HEK293T (cell line): ENCODE results near the gene SLC7A10.

Source experiments
- BHLHE40 ChIP-seq: fragments of 450-650 bp; IDR thresholded peaks from 2 replicates; pipeline ENCODE4 v1.6.1; 2016; ENCODE audit warnings: mild to moderate bottlenecking, moderate library complexity, borderline replicate concordance
- CTBP1 ChIP-seq: fragments of 450-650 bp; IDR thresholded peaks from 2 replicates; pipeline ENCODE4 v1.6.1; 2016; ENCODE audit warnings: borderline replicate concordance
- ELF4 ChIP-seq: fragments of 450-650 bp; IDR thresholded peaks from 2 replicates; pipeline ENCODE4 v1.6.1; 2017; ENCODE audit warnings: antibody characterized with exemption
- FOXA1 ChIP-seq: fragments of 450-650 bp; IDR thresholded peaks from 2 replicates; pipeline ENCODE4 v1.6.1; 2016; ENCODE audit warnings: mild to moderate bottlenecking
- FOXM1 ChIP-seq: fragments of 450-650 bp; IDR thresholded peaks from 2 replicates; pipeline ENCODE4 v1.6.1; 2017; ENCODE audit warnings: mild to moderate bottlenecking, borderline replicate concordance
- HDGF ChIP-seq: fragments of 450-650 bp; IDR thresholded peaks from 2 replicates; pipeline ENCODE4 v1.6.1; 2017; ENCODE audit warnings: antibody characterized with exemption, borderline replicate concordance
- L3MBTL2 ChIP-seq: fragments of 450-650 bp; conservative IDR thresholded peaks from 2 replicates; pipeline ENCODE4 v1.6.1; 2016; ENCODE audit warnings: mild to moderate bottlenecking
- LEF1 ChIP-seq: fragments of 450-650 bp; IDR thresholded peaks from 2 replicates; pipeline ENCODE4 v1.6.1; 2017; ENCODE audit warnings: mild to moderate bottlenecking, borderline replicate concordance
- NFRKB ChIP-seq: fragments of 450-650 bp; IDR thresholded peaks from 2 replicates; pipeline ENCODE4 v1.6.1; 2016; ENCODE audit warnings: mild to moderate bottlenecking, moderate library complexity
- SP1 ChIP-seq: fragments of 450-650 bp; IDR thresholded peaks from 2 replicates; pipeline ENCODE4 v1.6.1; 2017
- SUZ12 ChIP-seq: fragments of 450-650 bp; IDR thresholded peaks from 2 replicates; pipeline ENCODE4 v1.6.1; 2016; ENCODE audit warnings: mild to moderate bottlenecking
- TARDBP ChIP-seq: fragments of 450-650 bp; IDR thresholded peaks from 2 replicates; pipeline ENCODE4 v1.6.1; 2016
- ZNF384 ChIP-seq: fragments of 450-650 bp; IDR thresholded peaks from 2 replicates; pipeline ENCODE4 v1.6.1; 2016
- TF ChIP-seq, protein P1 (sequence below): fragments of 450-650 bp; IDR thresholded peaks from 2 replicates; pipeline ENCODE4 v1.6.1; 2016

DNA sequence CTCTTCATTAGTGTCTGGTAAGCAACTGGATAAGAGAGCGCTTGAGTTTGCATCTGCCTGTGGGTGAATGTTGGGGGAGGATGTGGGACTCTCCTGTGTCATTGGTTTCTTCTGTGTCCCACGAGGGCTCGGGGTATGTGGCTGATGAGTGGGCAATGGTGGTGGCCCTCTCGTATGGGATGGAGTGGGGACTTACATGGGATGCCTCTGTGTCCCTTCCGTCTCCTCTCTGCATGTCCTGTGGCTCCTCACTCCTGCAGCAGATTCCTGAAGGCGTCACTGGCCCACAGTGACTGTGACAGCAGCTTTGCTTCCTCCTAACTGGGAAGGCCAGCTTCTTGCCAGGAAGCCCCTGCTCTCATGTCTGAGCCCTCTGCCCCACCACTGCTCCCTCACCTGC, 34.1 kb downstream of the SLC7A10 start:
- TF ChIP-seq BHLHE40 (no peak), SP1 (no peak), LEF1 (no peak), ELF4 (no peak), FOXM1 (no peak), FOXA1 (no peak), ZNF384 (no peak), L3MBTL2 (no peak), TARDBP (no peak), HDGF (no peak), SUZ12 (no peak), CTBP1 (no peak), NFRKB (no peak)
- TF ChIP-seq, protein P1, sequence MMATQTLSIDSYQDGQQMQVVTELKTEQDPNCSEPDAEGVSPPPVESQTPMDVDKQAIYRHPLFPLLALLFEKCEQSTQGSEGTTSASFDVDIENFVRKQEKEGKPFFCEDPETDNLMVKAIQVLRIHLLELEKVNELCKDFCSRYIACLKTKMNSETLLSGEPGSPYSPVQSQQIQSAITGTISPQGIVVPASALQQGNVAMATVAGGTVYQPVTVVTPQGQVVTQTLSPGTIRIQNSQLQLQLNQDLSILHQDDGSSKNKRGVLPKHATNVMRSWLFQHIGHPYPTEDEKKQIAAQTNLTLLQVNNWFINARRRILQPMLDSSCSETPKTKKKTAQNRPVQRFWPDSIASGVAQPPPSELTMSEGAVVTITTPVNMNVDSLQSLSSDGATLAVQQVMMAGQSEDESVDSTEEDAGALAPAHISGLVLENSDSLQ, result no peak
